HCT116 (cell line): ENCODE data around the gene POLR3H.
"Not testable (repeated sequence)": the region's sequence is repeated elsewhere in the genome, so short reads cannot be mapped to it uniquely, and the experiment has no call there.

Experiments used
- CTCF ChIP-seq, 3 experiments: fragments of 200-600 bp in 1 of 3; sonication (generic) in 1 of 3; IDR thresholded peaks in 2 of 3; conservative IDR thresholded peaks in 1 of 3; 2 replicates each; pipeline ENCODE4 v1.5.1; 2012 to 2017; ENCODE audit warnings: low read depth in 2 of 3, low read length in 2 of 3, antibody characterized with exemption in 1 of 3, borderline replicate concordance in 1 of 3, control low read depth in 1 of 3, mild to moderate bottlenecking in 1 of 3, mixed read lengths in 1 of 3, mixed run types in 1 of 3, moderate library complexity in 1 of 3; ENCODE audit not compliant: insufficient read depth in 1 of 3
- TF ChIP-seq, protein P1 (sequence below): IDR thresholded peaks from 2 replicates; pipeline ENCODE4 v1.6.1; 2012; ENCODE audit warnings: low read depth

GRCh38 chr22:41593336-41593960, 49.2 kb upstream of the POLR3H start:
- not testable (repeated sequence) for TF ChIP-seq CTCF (IDR thresholded peaks at IDR 0.05 in 2 of 3, conservative IDR thresholded peaks at IDR 0.05 in 1 of 3; ENCODE audit: borderline replicate concordance in 1 of 3, insufficient read depth in 1 of 3, low read depth in 2 of 3, low read length in 2 of 3)
- TF ChIP-seq, protein P1, sequence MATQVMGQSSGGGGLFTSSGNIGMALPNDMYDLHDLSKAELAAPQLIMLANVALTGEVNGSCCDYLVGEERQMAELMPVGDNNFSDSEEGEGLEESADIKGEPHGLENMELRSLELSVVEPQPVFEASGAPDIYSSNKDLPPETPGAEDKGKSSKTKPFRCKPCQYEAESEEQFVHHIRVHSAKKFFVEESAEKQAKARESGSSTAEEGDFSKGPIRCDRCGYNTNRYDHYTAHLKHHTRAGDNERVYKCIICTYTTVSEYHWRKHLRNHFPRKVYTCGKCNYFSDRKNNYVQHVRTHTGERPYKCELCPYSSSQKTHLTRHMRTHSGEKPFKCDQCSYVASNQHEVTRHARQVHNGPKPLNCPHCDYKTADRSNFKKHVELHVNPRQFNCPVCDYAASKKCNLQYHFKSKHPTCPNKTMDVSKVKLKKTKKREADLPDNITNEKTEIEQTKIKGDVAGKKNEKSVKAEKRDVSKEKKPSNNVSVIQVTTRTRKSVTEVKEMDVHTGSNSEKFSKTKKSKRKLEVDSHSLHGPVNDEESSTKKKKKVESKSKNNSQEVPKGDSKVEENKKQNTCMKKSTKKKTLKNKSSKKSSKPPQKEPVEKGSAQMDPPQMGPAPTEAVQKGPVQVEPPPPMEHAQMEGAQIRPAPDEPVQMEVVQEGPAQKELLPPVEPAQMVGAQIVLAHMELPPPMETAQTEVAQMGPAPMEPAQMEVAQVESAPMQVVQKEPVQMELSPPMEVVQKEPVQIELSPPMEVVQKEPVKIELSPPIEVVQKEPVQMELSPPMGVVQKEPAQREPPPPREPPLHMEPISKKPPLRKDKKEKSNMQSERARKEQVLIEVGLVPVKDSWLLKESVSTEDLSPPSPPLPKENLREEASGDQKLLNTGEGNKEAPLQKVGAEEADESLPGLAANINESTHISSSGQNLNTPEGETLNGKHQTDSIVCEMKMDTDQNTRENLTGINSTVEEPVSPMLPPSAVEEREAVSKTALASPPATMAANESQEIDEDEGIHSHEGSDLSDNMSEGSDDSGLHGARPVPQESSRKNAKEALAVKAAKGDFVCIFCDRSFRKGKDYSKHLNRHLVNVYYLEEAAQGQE = not testable (repeated sequence)
